CD4-positive, CD25-positive, alpha-beta regulatory T cell (primary cell): Measurements from ENCODE around the gene CIDEA. TPM values are rescaled to one million over a fixed set of nuclear protein-coding genes. Genes with fewer than 3 reads are reported as not detected.

Experiments
- ATAC-seq, 2 donors: fragments of 150-1000 bp; cut with Tn5 transposase; one replicate each; pipeline ENCODE4 v1.10.0; 2021; ENCODE audit warnings: low read depth in 2 of 2, moderate number of reproducible peaks in 2 of 2, moderate library complexity in 1 of 2
- DNase-seq, 3 donors: peaks; one replicate each; pipeline versions ENCODE4 v3.0.0 to v3.0.0-alpha.2; 2012 to 2022; ENCODE audit warnings: mixed read lengths in 1 of 3
- H3K27ac ChIP-seq: one replicate; pipeline ENCODE4 v1.7.0; 2013; ENCODE audit warnings: mild to moderate bottlenecking, low read length; ENCODE audit not compliant: insufficient read depth, poor library complexity, severe bottlenecking
- H3K27me3 ChIP-seq: one replicate; pipeline ENCODE4 v1.7.0; 2013; ENCODE audit warnings: low read length; ENCODE audit not compliant: control insufficient read depth, insufficient read depth
- H3K36me3 ChIP-seq: one replicate; pipeline ENCODE4 v1.7.0; 2013; ENCODE audit warnings: mild to moderate bottlenecking, low read length, moderate library complexity; ENCODE audit not compliant: control insufficient read depth, insufficient read depth
- H3K4me1 ChIP-seq: 2 replicates; pipeline ENCODE4 v1.7.0; 2013; ENCODE audit warnings: mild to moderate bottlenecking, low read length; ENCODE audit not compliant: insufficient read depth, control insufficient read depth, poor library complexity, severe bottlenecking
- H3K4me3 ChIP-seq: one replicate; pipeline ENCODE4 v1.7.0; 2013; ENCODE audit warnings: low read depth, mild to moderate bottlenecking, low read length, moderate library complexity
- H3K9me3 ChIP-seq, 2 experiments: 1 replicate in 1 of 2; 2 replicates in 1 of 2; pipeline ENCODE4 v1.7.0; 2013; ENCODE audit warnings: low read length in 2 of 2, mild to moderate bottlenecking in 1 of 2, moderate library complexity in 1 of 2; ENCODE audit not compliant: control insufficient read depth in 2 of 2
- H3K27ac Mint-ChIP-seq, 3 donors: one replicate each; pipeline ENCODE4 v1.8.0; 2020 to 2022; ENCODE audit warnings: mild to moderate bottlenecking in 3 of 3, mixed read lengths in 3 of 3, moderate library complexity in 2 of 3
- H3K27me3 Mint-ChIP-seq: one replicate; pipeline ENCODE4 v1.8.0; 2022; ENCODE audit warnings: mild to moderate bottlenecking, mixed read lengths
- H3K36me3 Mint-ChIP-seq: one replicate; pipeline ENCODE4 v1.8.0; 2020; ENCODE audit warnings: mixed read lengths
- H3K4me1 Mint-ChIP-seq, 4 donors: one replicate each; pipeline ENCODE4 v1.8.0; 2020 to 2022; ENCODE audit warnings: mixed read lengths in 4 of 4, mild to moderate bottlenecking in 1 of 4
- H3K4me3 Mint-ChIP-seq, 4 donors: one replicate each; pipeline ENCODE4 v1.8.0; 2020 to 2022; ENCODE audit warnings: mild to moderate bottlenecking in 4 of 4, mixed read lengths in 4 of 4, moderate library complexity in 3 of 4
- H3K9me3 Mint-ChIP-seq, 7 donors: one replicate each; pipeline ENCODE4 v1.8.0; 2020 to 2022; ENCODE audit warnings: mixed read lengths in 7 of 7, mild to moderate bottlenecking in 3 of 7, moderate library complexity in 2 of 7
- polyA plus RNA-seq, 4 donors: library from polyadenylated mRNA; unstranded; fragments of 300-500 nt; fragmentation: Illumina TruSeq; gene quantifications; one replicate each; pipeline ENCODE4 v1.2.3, GENCODE V29; 2021
- total RNA-seq: library from RNA; stranded (reverse); gene quantifications from one replicate; pipeline ENCODE4 v1.2.3, GENCODE V29; 2022

The CIDEA gene
- total and polyA plus RNA-seq, 5 donors from 2014 or later = not detected

DNA sequence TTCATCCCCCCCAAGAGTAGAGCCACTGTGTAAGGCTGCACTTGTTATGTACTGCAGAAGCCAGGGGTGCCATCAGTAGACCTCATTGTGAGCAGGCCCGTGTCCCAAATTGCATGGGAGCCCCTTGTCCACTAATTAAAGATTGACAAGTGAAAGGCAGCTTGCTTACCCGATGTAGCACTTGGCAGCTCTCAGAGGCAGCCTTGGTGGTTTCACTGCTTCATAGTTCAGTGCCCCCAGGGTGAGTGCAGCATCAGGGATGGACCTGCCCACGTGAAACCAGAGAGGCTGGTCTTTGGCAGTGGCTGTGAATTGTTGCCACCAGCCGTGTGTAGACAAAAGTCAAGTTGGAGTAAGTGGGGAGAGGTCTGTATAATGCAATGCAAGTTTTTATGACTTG lies 67.2 kb downstream of the CIDEA start:
- no peak overlapping the region for H3K27ac Mint-ChIP-seq
- Histone ChIP-seq H3K36me3 (peaks cover 16% of the 10 kb centered on the region), H3K9me3 (no peaks in the 10 kb centered on the region), H3K4me1 (no peaks in the 10 kb centered on the region), H3K27ac (no peak overlapping the region), H3K27me3 (no peaks in the 10 kb centered on the region), H3K4me3 (no peak overlapping the region)
- H3K4me1 Mint-ChIP-seq = no peaks in the 10 kb centered on the region
- no peak overlapping the region for H3K4me3 Mint-ChIP-seq
- H3K36me3 Mint-ChIP-seq = peaks cover 11% of the 10 kb centered on the region
- no peak for DNase-seq
- ATAC-seq = no peak
- H3K27me3 Mint-ChIP-seq = no peaks in the 10 kb centered on the region
- no peaks in the 10 kb centered on the region for H3K9me3 Mint-ChIP-seq

DNA sequence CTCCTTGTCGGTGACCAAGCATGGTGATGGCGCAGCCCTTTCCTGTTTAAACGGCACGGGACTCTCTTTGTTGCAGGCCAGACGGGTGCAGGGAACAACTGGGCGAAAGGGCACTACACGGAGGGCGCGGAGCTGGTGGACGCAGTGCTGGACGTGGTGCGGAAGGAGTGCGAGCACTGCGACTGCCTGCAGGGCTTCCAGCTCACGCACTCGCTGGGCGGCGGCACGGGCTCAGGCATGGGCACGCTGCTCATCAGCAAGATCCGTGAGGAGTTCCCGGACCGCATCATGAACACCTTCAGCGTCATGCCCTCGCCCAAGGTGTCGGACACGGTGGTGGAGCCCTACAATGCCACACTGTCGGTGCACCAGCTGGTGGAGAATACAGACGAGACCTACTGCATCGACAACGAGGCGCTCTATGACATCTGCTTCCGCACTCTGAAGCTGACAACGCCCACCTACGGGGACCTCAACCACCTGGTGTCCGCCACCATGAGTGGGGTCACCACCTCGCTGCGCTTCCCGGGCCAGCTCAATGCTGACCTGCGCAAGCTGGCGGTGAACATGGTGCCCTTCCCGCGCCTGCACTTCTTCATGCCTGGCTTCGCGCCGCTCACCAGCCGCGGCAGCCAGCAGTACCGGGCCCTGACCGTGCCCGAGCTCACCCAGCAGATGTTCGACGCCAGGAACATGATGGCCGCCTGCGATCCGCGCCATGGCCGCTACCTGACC lies 71.0 kb downstream of the CIDEA start:
- Histone ChIP-seq H3K9me3 (no peaks in the 10 kb centered on the region), H3K4me1 (no peaks in the 10 kb centered on the region), H3K27me3 (no peaks in the 10 kb centered on the region), H3K36me3 (peaks cover 42% of the 10 kb centered on the region), H3K4me3 (no peak overlapping the region), H3K27ac (no peak overlapping the region)
- Mint-ChIP-seq H3K4me1 (peaks cover 0 to 7% (median 6%) of the 10 kb centered on the region in 4 donors), H3K36me3 (peaks cover 29% of the 10 kb centered on the region), H3K27me3 (no peaks in the 10 kb centered on the region), H3K9me3 (no peaks in the 10 kb centered on the region), H3K4me3 (no peak overlapping the region), H3K27ac (no peak overlapping the region)
- DNase-seq (no peak), ATAC-seq (no peak)

GRCh38 chr18:12325726-12326245 lies 71.6 kb downstream of the CIDEA start:
- DNase-seq (no peak), ATAC-seq (no peak)
- Mint-ChIP-seq H3K27me3 (no peaks in the 10 kb centered on the region), H3K4me3 (no peak overlapping the region), H3K36me3 (peaks cover 29% of the 10 kb centered on the region), H3K27ac (no peak overlapping the region), H3K4me1 (peaks cover 0 to 7% (median 6%) of the 10 kb centered on the region in 4 donors), H3K9me3 (no peaks in the 10 kb centered on the region)
- Histone ChIP-seq H3K27me3 (no peaks in the 10 kb centered on the region), H3K27ac (no peak overlapping the region), H3K36me3 (peaks cover 42% of the 10 kb centered on the region), H3K9me3 (no peaks in the 10 kb centered on the region), H3K4me1 (no peaks in the 10 kb centered on the region), H3K4me3 (no peak overlapping the region)

GRCh38 chr18:12326711-12327460 lies 72.7 kb downstream of the CIDEA start:
- Mint-ChIP-seq H3K36me3 (peaks cover 27% of the 10 kb centered on the region), H3K4me1 (peaks cover 0 to 7% (median 6%) of the 10 kb centered on the region in 4 donors), H3K27ac (peak overlapping the region in 1 of 3 donors; percentile 23), H3K9me3 (peaks cover 0 to 2% (median 0%) of the 10 kb centered on the region in 7 donors), H3K4me3 (no peak overlapping the region), H3K27me3 (no peaks in the 10 kb centered on the region)
- Histone ChIP-seq H3K9me3 (no peaks in the 10 kb centered on the region), H3K4me1 (no peaks in the 10 kb centered on the region), H3K27ac (no peak overlapping the region), H3K4me3 (no peak overlapping the region), H3K36me3 (peaks cover 42% of the 10 kb centered on the region), H3K27me3 (no peaks in the 10 kb centered on the region)
- no peak for ATAC-seq
- DNase-seq = no peak

Other genes with a start within 250 kb of the CIDEA start
- not detected for gene ANKRD62, start 160.5 kb upstream of the CIDEA start, total RNA-seq
- gene ANKRD62, start 160.5 kb upstream of the CIDEA start, polyA plus RNA-seq = not detected
- 0.22 TPM for gene TUBB6, start 53.9 kb downstream of the CIDEA start, total RNA-seq
- 1 to 10 TPM in 2 of 4 donors, under 1 TPM in 1, not detected in 1; 0.23 to 2.4 (median 1.0) TPM for gene TUBB6, start 53.9 kb downstream of the CIDEA start, polyA plus RNA-seq
- gene AFG3L2, start 122.9 kb downstream of the CIDEA start, total RNA-seq = 34.4 TPM
- gene AFG3L2, start 122.9 kb downstream of the CIDEA start, polyA plus RNA-seq = 10 to 100 TPM; 20.0 to 24.2 (median 21.1) TPM
- gene PRELID3A, start 153.6 kb downstream of the CIDEA start, total RNA-seq = not detected
- gene PRELID3A, start 153.6 kb downstream of the CIDEA start, polyA plus RNA-seq = under 1 TPM in 1 of 4 donors, not detected in 3; 0.52 TPM